Measurements from ENCODE around the gene RANBP17.
"Not testable (repeated sequence)": the region's sequence is repeated elsewhere in the genome, so short reads cannot be mapped to it uniquely, and the experiment has no call there.

Gene RANBP17

GRCh38 chr5:171143926-171144325 is 282.1 kb downstream of the RANBP17 start:
- H3K36me3 Mint-ChIP-seq (ENCODE audit: low read depth) = no peaks in the 10 kb centered on the region
- no peaks in the 10 kb centered on the region for H3K9me3 Mint-ChIP-seq
- no peak overlapping the region for H3K27ac Mint-ChIP-seq
- H3K4me1 Mint-ChIP-seq (ENCODE audit: low read depth) = no peaks in the 10 kb centered on the region
- DNase-seq (ENCODE audit: low spot score) = no peak
- H3K27me3 Mint-ChIP-seq (ENCODE audit: low read depth) = no peaks in the 10 kb centered on the region
- no peak overlapping the region for H3K4me3 Mint-ChIP-seq

GRCh38 chr5:171149333-171149732 is 287.5 kb downstream of the RANBP17 start:
- Mint-ChIP-seq H3K27ac (no peak overlapping the region), H3K4me1 (ENCODE audit: low read depth) (no peaks in the 10 kb centered on the region), H3K9me3 (no peaks in the 10 kb centered on the region), H3K36me3 (ENCODE audit: low read depth) (no peaks in the 10 kb centered on the region), H3K27me3 (ENCODE audit: low read depth) (no peaks in the 10 kb centered on the region), H3K4me3 (no peak overlapping the region)
- no peak for DNase-seq (ENCODE audit: low spot score)

- Mint-ChIP-seq H3K9me3 (no peaks in the 10 kb centered on the region), H3K36me3 (ENCODE audit: low read depth) (no peaks in the 10 kb centered on the region), H3K27me3 (ENCODE audit: low read depth) (no peaks in the 10 kb centered on the region), H3K4me1 (ENCODE audit: low read depth) (no peaks in the 10 kb centered on the region), H3K4me3 (no peak overlapping the region), H3K27ac (no peak overlapping the region)
- no peak for DNase-seq (ENCODE audit: low spot score)
These were observed 288.0 kb downstream of the RANBP17 start for GRCh38 chr5:171149772-171150171.

- DNase-seq (ENCODE audit: low spot score) = no peak
- Mint-ChIP-seq H3K4me3 (no peak overlapping the region), H3K9me3 (no peaks in the 10 kb centered on the region), H3K27me3 (ENCODE audit: low read depth) (no peaks in the 10 kb centered on the region), H3K4me1 (ENCODE audit: low read depth) (no peaks in the 10 kb centered on the region), H3K36me3 (ENCODE audit: low read depth) (no peaks in the 10 kb centered on the region), H3K27ac (no peak overlapping the region)
These were observed 290.6 kb downstream of the RANBP17 start for GRCh38 chr5:171152382-171152781.

GRCh38 chr5:171155621-171156020 is 293.8 kb downstream of the RANBP17 start:
- no peak overlapping the region for H3K4me3 Mint-ChIP-seq
- no peak for DNase-seq (ENCODE audit: low spot score)
- no peaks in the 10 kb centered on the region for H3K36me3 Mint-ChIP-seq (ENCODE audit: low read depth)
- H3K4me1 Mint-ChIP-seq (ENCODE audit: low read depth) = no peaks in the 10 kb centered on the region
- H3K9me3 Mint-ChIP-seq = no peaks in the 10 kb centered on the region
- H3K27me3 Mint-ChIP-seq (ENCODE audit: low read depth) = no peaks in the 10 kb centered on the region
- no peak overlapping the region for H3K27ac Mint-ChIP-seq

GRCh38 chr5:171157276-171157675 is 295.5 kb downstream of the RANBP17 start:
- no peak for DNase-seq (ENCODE audit: low spot score)
- Mint-ChIP-seq H3K36me3 (ENCODE audit: low read depth) (no peaks in the 10 kb centered on the region), H3K27me3 (ENCODE audit: low read depth) (no peaks in the 10 kb centered on the region), H3K9me3 (no peaks in the 10 kb centered on the region), H3K4me1 (ENCODE audit: low read depth) (no peaks in the 10 kb centered on the region), H3K4me3 (no peak overlapping the region), H3K27ac (no peak overlapping the region)

GRCh38 chr5:171157775-171158174 is 296.0 kb downstream of the RANBP17 start:
- no peak for DNase-seq (ENCODE audit: low spot score)
- Mint-ChIP-seq H3K4me1 (ENCODE audit: low read depth) (no peaks in the 10 kb centered on the region), H3K27ac (no peak overlapping the region), H3K36me3 (ENCODE audit: low read depth) (no peaks in the 10 kb centered on the region), H3K4me3 (no peak overlapping the region), H3K27me3 (ENCODE audit: low read depth) (no peaks in the 10 kb centered on the region), H3K9me3 (no peaks in the 10 kb centered on the region)

- Mint-ChIP-seq H3K9me3 (no peaks in the 10 kb centered on the region), H3K36me3 (ENCODE audit: low read depth) (no peaks in the 10 kb centered on the region), H3K27me3 (ENCODE audit: low read depth) (no peaks in the 10 kb centered on the region), H3K27ac (no peak overlapping the region), H3K4me1 (ENCODE audit: low read depth) (no peaks in the 10 kb centered on the region), H3K4me3 (no peak overlapping the region)
- no peak for DNase-seq (ENCODE audit: low spot score)
These were observed 296.8 kb downstream of the RANBP17 start for GRCh38 chr5:171158581-171158980.

GRCh38 chr5:171162165-171162564 is 300.3 kb downstream of the RANBP17 start:
- Mint-ChIP-seq H3K4me3 (no peak overlapping the region), H3K27me3 (ENCODE audit: low read depth) (no peaks in the 10 kb centered on the region), H3K36me3 (ENCODE audit: low read depth) (no peaks in the 10 kb centered on the region), H3K9me3 (no peaks in the 10 kb centered on the region), H3K4me1 (ENCODE audit: low read depth) (no peaks in the 10 kb centered on the region), H3K27ac (no peak overlapping the region)
- DNase-seq (ENCODE audit: low spot score) = no peak

GRCh38 chr5:171162596-171162995 is 300.8 kb downstream of the RANBP17 start:
- no peaks in the 10 kb centered on the region for H3K27me3 Mint-ChIP-seq (ENCODE audit: low read depth)
- no peaks in the 10 kb centered on the region for H3K9me3 Mint-ChIP-seq
- DNase-seq (ENCODE audit: low spot score) = no peak
- H3K36me3 Mint-ChIP-seq (ENCODE audit: low read depth) = no peaks in the 10 kb centered on the region
- H3K4me1 Mint-ChIP-seq (ENCODE audit: low read depth) = no peaks in the 10 kb centered on the region
- no peak overlapping the region for H3K27ac Mint-ChIP-seq
- no peak overlapping the region for H3K4me3 Mint-ChIP-seq

GRCh38 chr5:171166766-171167165 is 304.9 kb downstream of the RANBP17 start:
- Mint-ChIP-seq H3K9me3 (no peaks in the 10 kb centered on the region), H3K4me1 (ENCODE audit: low read depth) (no peaks in the 10 kb centered on the region), H3K27ac (no peak overlapping the region), H3K36me3 (ENCODE audit: low read depth) (no peaks in the 10 kb centered on the region), H3K27me3 (ENCODE audit: low read depth) (no peaks in the 10 kb centered on the region), H3K4me3 (no peak overlapping the region)
- DNase-seq (ENCODE audit: low spot score) = no peak

GRCh38 chr5:171168171-171168570 is 306.4 kb downstream of the RANBP17 start:
- Mint-ChIP-seq H3K9me3 (no peaks in the 10 kb centered on the region), H3K27ac (no peak overlapping the region)

GRCh38 chr5:171174960-171175359 is 313.1 kb downstream of the RANBP17 start:
- H3K9me3 Mint-ChIP-seq; DNase-seq (ENCODE audit: low spot score); H3K36me3 Mint-ChIP-seq (ENCODE audit: low read depth); H3K4me1 Mint-ChIP-seq (ENCODE audit: low read depth); H3K27me3 Mint-ChIP-seq (ENCODE audit: low read depth); H3K27ac Mint-ChIP-seq; H3K4me3 Mint-ChIP-seq: not testable (repeated sequence)

More at GRCh38 chr5:171168171-171168570, 306.4 kb downstream of the RANBP17 start:
- no peak for DNase-seq (ENCODE audit: low spot score)
- Mint-ChIP-seq H3K4me3 (no peak overlapping the region), H3K4me1 (ENCODE audit: low read depth) (no peaks in the 10 kb centered on the region), H3K36me3 (ENCODE audit: low read depth) (no peaks in the 10 kb centered on the region), H3K27me3 (ENCODE audit: low read depth) (no peaks in the 10 kb centered on the region)

GRCh38 chr5:171175746-171176145 is 313.9 kb downstream of the RANBP17 start:
- no peak overlapping the region for H3K4me3 Mint-ChIP-seq
- H3K4me1 Mint-ChIP-seq (ENCODE audit: low read depth) = no peaks in the 10 kb centered on the region
- no peak overlapping the region for H3K27ac Mint-ChIP-seq
- no peaks in the 10 kb centered on the region for H3K36me3 Mint-ChIP-seq (ENCODE audit: low read depth)
- no peaks in the 10 kb centered on the region for H3K9me3 Mint-ChIP-seq
- no peak for DNase-seq (ENCODE audit: low spot score)
- peaks cover 2% of the 10 kb centered on the region for H3K27me3 Mint-ChIP-seq (ENCODE audit: low read depth)

- not testable (repeated sequence) for H3K36me3 Mint-ChIP-seq (ENCODE audit: low read depth); DNase-seq (ENCODE audit: low spot score); H3K4me1 Mint-ChIP-seq (ENCODE audit: low read depth); H3K4me3 Mint-ChIP-seq; H3K9me3 Mint-ChIP-seq; H3K27ac Mint-ChIP-seq; H3K27me3 Mint-ChIP-seq (ENCODE audit: low read depth)
These were observed 316.4 kb downstream of the RANBP17 start for GRCh38 chr5:171178190-171178589.
